Endothelial cell of umbilical vein (primary cell): ENCODE data around the gene CSK. TPM values are rescaled to one million over a fixed set of nuclear protein-coding genes. Genes with fewer than 3 reads are reported as not detected.

Source experiments
- Bru-seq: library from RNA; stranded (reverse); fragments of 400-500 nt; gene quantifications from one replicate; lab custom pipeline; 2021; lab: Mats Ljungman, UMichigan
- BruChase-seq, 2 experiments: library from RNA; stranded (reverse); fragments of 400-500 nt; gene quantifications; one replicate each; lab custom pipeline; 2021; lab: Mats Ljungman, UMichigan
- BruUV-seq: library from RNA; stranded (reverse); fragments of 400-500 nt; replicated peaks from 2 replicates; lab custom pipeline; 2021; lab: Mats Ljungman, UMichigan
- CTCF ChIA-PET: fragments of 300-600, 350-600 bp; sonication (Branson Sonifier 250); formaldehyde crosslinking; loops from one replicate; lab custom pipeline; 2021; ENCODE audit warnings: antibody characterized with exemption, inconsistent platforms; lab: Charles Lee
- POLR2A ChIA-PET: fragments of 300-600, 350-600 bp; sonication (Branson Sonifier 250); formaldehyde crosslinking; loops from one replicate; lab custom pipeline; 2021; ENCODE audit warnings: antibody characterized with exemption, inconsistent platforms; lab: Charles Lee
- DNase-seq: peaks from one replicate; pipeline ENCODE4 v3.0.0-alpha.2; 2011; ENCODE audit warnings: low read depth, low spot score
- FAIRE-seq: peaks from 2 replicates; lab custom pipeline; 2011; peaks lifted over from hg19 to GRCh38; lab: Jason Lieb, UNC
- H2AFZ ChIP-seq: 2 replicates; pipeline ENCODE4 v1.6.0; 2012; ENCODE audit warnings: low read depth, low read length, control low read depth, inconsistent platforms
- H3K27ac ChIP-seq: 2 replicates; pipeline ENCODE4 v1.5.1; 2011; ENCODE audit warnings: low read depth, mild to moderate bottlenecking, control low read depth, low read length, moderate library complexity; ENCODE audit not compliant: insufficient read depth
- H3K27me3 ChIP-seq, 2 experiments: 2 replicates each; pipeline versions ENCODE4 v1.6.0 to v1.6.1; 2011; ENCODE audit warnings: low read length in 2 of 2, mixed read lengths in 1 of 2; ENCODE audit not compliant: control insufficient read depth in 2 of 2, insufficient read depth in 2 of 2
- H3K36me3 ChIP-seq, 2 experiments: 2 replicates in 1 of 2; 3 replicates in 1 of 2; pipeline ENCODE4 v1.5.1; 2011; ENCODE audit warnings: low read length in 2 of 2, mild to moderate bottlenecking in 1 of 2, moderate library complexity in 1 of 2; ENCODE audit not compliant: control insufficient read depth in 2 of 2, insufficient read depth in 2 of 2; ENCODE audit errors: extremely low read depth in 1 of 2
- H3K4me1 ChIP-seq: 3 replicates; pipeline ENCODE4 v1.5.1; 2011; ENCODE audit warnings: mild to moderate bottlenecking, low read length; ENCODE audit not compliant: control insufficient read depth, insufficient read depth; ENCODE audit errors: extremely low read depth
- H3K4me2 ChIP-seq: 2 replicates; pipeline ENCODE4 v1.6.1; 2011; ENCODE audit warnings: low read length, control low read depth, mixed read lengths; ENCODE audit not compliant: insufficient read depth
- H3K4me3 ChIP-seq, 3 experiments: fragments of 200-600 bp in 1 of 3; sonication (generic), shearing (Covaris generic) in 1 of 3; replicated peaks in 1 of 3; 2 replicates each; pipeline ENCODE4 v1.5.1; 2011 to 2016; ENCODE audit warnings: control low read depth in 3 of 3, low read length in 3 of 3, mild to moderate bottlenecking in 2 of 3, inconsistent platforms in 1 of 3, low read depth in 1 of 3, moderate library complexity in 1 of 3; ENCODE audit not compliant: insufficient read depth in 1 of 3
- H3K79me2 ChIP-seq: 2 replicates; pipeline ENCODE4 v1.6.0; 2012; ENCODE audit warnings: low read length, inconsistent platforms; ENCODE audit not compliant: control insufficient read depth, insufficient read depth
- H3K9ac ChIP-seq: replicated peaks from 2 replicates; pipeline ENCODE3; 2011; ENCODE audit warnings: low read length, control low read depth; ENCODE audit not compliant: insufficient read depth; ENCODE audit errors: extremely low read depth
- H3K9me1 ChIP-seq: replicated peaks from 3 replicates; pipeline ENCODE4 v1.6.0; 2011; ENCODE audit warnings: mild to moderate bottlenecking, low read length; ENCODE audit not compliant: control insufficient read depth, insufficient read depth; ENCODE audit errors: extremely low read depth
- H3K9me3 ChIP-seq: replicated peaks from 2 replicates; pipeline ENCODE4 v1.5.1; 2012; ENCODE audit warnings: low read length, inconsistent platforms; ENCODE audit not compliant: control insufficient read depth, insufficient read depth
- H4K20me1 ChIP-seq: replicated peaks from 2 replicates; pipeline ENCODE3; 2011; ENCODE audit warnings: mild to moderate bottlenecking, low read length; ENCODE audit not compliant: control insufficient read depth, insufficient read depth; ENCODE audit errors: extremely low read depth
- EZH2 ChIP-seq: IDR thresholded peaks from 2 replicates; pipeline ENCODE4 v1.6.1; 2012; ENCODE audit warnings: borderline replicate concordance, low read depth, mild to moderate bottlenecking, moderate library complexity, low read length, inconsistent platforms; ENCODE audit not compliant: severe bottlenecking
- FOS ChIP-seq: IDR thresholded peaks from 2 replicates; pipeline ENCODE4 v1.6.1; 2011; ENCODE audit warnings: mild to moderate bottlenecking, low read length, moderate library complexity, borderline replicate concordance; ENCODE audit not compliant: insufficient read depth
- GATA2 ChIP-seq: IDR thresholded peaks from 2 replicates; pipeline ENCODE4 v1.7.0; 2011; ENCODE audit warnings: low read depth, mild to moderate bottlenecking, moderate library complexity, mixed read lengths, low read length; ENCODE audit not compliant: insufficient read length, insufficient read depth
- JUN ChIP-seq: IDR thresholded peaks from 2 replicates; pipeline ENCODE4 v1.6.1; 2011; ENCODE audit warnings: borderline replicate concordance, low read depth; ENCODE audit not compliant: insufficient read length, insufficient read depth
- MAX ChIP-seq: IDR thresholded peaks from 2 replicates; pipeline ENCODE4 v1.6.1; 2011; ENCODE audit not compliant: insufficient read depth, insufficient read length
- MYC ChIP-seq: IDR thresholded peaks from one replicate; pipeline ENCODE4 v1.6.1; 2011; ENCODE audit warnings: mild to moderate bottlenecking, low read depth, low read length
- POLR2A ChIP-seq: IDR thresholded peaks from 2 replicates; pipeline ENCODE4 v1.6.1; 2012; ENCODE audit warnings: low read depth, mild to moderate bottlenecking, control low read depth, low read length
- POLR2AphosphoS5 ChIP-seq: IDR thresholded peaks from 2 replicates; pipeline ENCODE4 v1.6.1; 2012; ENCODE audit warnings: low read depth, mild to moderate bottlenecking, control low read depth, low read length, moderate library complexity; ENCODE audit not compliant: insufficient read depth
- dilution Hi-C: fragments of 300-500 bp; cut with MboI; formaldehyde crosslinking; loops from one replicate; pipeline ENCODE4 v1.15.0; 2019; ENCODE audit warnings: low sequenced_read_pairs; ENCODE audit not compliant: extremely low pct_ligation_motif_present
- intact Hi-C: fragments of 100-400 bp; cut with micrococcal nuclease; formaldehyde crosslinking; loops from one replicate; pipeline ENCODE4 v1.10.0; 2022
- long read RNA-seq: library from polyadenylated mRNA; stranded (forward); transcript quantifications from one replicate; pipeline ENCODE4 v2.0.0, GENCODE V29; 2021
- polyA minus RNA-seq, 3 experiments: library from RNA; depleted of rRNA, polyadenylated mRNA; stranded (reverse); fragments of >200 nt; gene quantifications; 1 replicate in 1 of 3; 2 replicates in 2 of 3; pipeline ENCODE4 v1.2.3, GENCODE V29; 2011
- polyA plus RNA-seq, 4 experiments: library from polyadenylated mRNA; depleted of rRNA in 3 of 4; stranded (reverse) in 3 of 4; unstranded in 1 of 4; fragments of >200 nt; gene quantifications; 2 replicates each; pipeline versions ENCODE4 v1.2.1 to v1.2.3, GENCODE V29; 2011 to 2012; ENCODE audit warnings: missing spikeins in 1 of 4
- total RNA-seq: library from RNA; stranded (reverse); gene quantifications from 2 replicates; pipeline ENCODE4 v1.2.3, GENCODE V29; 2021
- TF ChIP-seq, protein P1 (sequence below), 2 donors: IDR thresholded peaks; 1 replicate in 1 of 2; 2 replicates in 1 of 2; pipeline ENCODE4 v1.5.1; 2011; ENCODE audit warnings: low read length in 2 of 2, mild to moderate bottlenecking in 2 of 2, moderate library complexity in 2 of 2, control low read depth in 1 of 2, inconsistent platforms in 1 of 2, low read depth in 1 of 2; ENCODE audit not compliant: insufficient read depth in 1 of 2; ENCODE audit errors: extremely low read depth in 1 of 2

Gene CSK
- total RNA-seq: 89.1 and 104 TPM in 2 replicates
- polyA plus RNA-seq: 41.2 and 42.1 TPM in 2 replicates
- 44.6 and 56.0 TPM in 2 replicates for polyA plus RNA-seq (2011; cell fraction: cytosol; rRNA removed)
- 95.9 and 99.5 TPM in 2 replicates for polyA plus RNA-seq (2011; cell fraction: nucleus; rRNA removed)
- polyA plus RNA-seq (2012): 52.0 and 52.2 TPM in 2 replicates
- polyA minus RNA-seq: 41.5 and 54.3 TPM in 2 replicates
- 37.0 TPM for polyA minus RNA-seq (2011; cell fraction: cytosol; rRNA and poly(A)+ RNA removed)
- 26.4 and 36.6 TPM in 2 replicates for polyA minus RNA-seq (2011; cell fraction: nucleus; rRNA and poly(A)+ RNA removed)
- percentile 78 among the genes with signal in this experiment for Bru-seq, nascent RNA
- percentile 89 among the genes with signal in this experiment for BruChase-seq, experiment 1, labeled RNA remaining after a 6-hour chase
- BruChase-seq, experiment 2, labeled RNA remaining after a 2-hour chase: percentile 85 among the genes with signal in this experiment
- long read RNA-seq, transcript CSK-201 (13 exons, 2,767 nt): major isoform, 20 of 60 reads
- long read RNA-seq, partial matches to known transcripts: 16 of 60 reads
- long read RNA-seq, other reads (novel, unspliced or antisense): 23 of 60 reads

DNA sequence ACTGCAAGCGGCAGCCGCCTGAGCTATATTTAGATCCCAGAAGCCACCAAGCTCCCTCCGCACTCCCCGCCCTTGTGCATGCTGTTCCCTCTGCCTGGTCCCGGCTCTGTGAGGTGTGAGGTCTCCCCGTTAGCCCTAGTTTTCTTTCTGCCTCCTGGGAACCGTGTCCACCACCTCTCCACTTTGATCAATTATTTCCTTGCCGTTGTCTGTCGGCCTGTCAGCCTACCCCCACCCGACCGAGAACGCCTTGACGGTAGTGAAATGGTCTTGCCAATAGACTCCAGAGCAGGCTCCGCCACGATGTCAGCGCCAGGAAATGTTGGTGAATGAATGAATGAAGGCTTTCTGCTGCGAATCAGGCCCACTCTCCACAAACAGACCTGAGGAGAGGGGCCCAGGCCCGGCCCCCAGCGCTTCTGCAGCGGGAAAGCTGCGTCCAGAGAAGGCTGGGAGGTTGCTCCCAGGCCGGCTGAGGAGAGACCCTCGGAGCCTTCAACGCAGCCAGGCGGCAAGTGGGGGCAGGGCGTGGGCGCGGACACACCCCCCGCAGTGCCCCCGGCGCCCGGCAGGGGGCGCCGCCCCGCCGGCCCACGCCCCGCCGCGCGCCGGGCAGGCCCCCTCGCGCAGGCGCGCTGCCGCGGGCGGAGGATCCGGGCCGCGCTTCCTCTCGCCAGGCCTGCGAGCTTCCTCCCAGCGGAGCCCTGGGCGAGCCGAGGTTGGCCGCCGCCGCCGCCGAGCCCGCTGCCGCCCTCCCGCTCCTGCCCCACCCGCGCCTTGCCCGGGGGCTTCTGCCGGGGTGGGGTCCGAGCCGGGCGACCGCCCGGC lies at the start of gene CSK:
Gene CSK (plus strand): TSS at position 650 of the 828 bp plus-strand sequence. CDS start 16,218 bp downstream, outside the sequence.
- intact Hi-C loops (loop anchor here (1.0 kb wide), 1 partner anchor 19 kb away; no protein-coding TSS in a partner anchor), dilution Hi-C loops (no loop called here)
- no TSS peak for BruUV-seq
- peak within 1 kb of the TSS; percentile 76 for H3K9ac ChIP-seq
- H3K79me2 ChIP-seq: peaks cover 43% of the 10 kb centered on the region
- DNase-seq (peak; percentile 53), FAIRE-seq (peak; percentile 60)
- peak within 1 kb of the TSS; percentile 32 for H2AFZ ChIP-seq
- peak within 1 kb of the TSS; percentile 88 to 94 (median 90) for H3K4me3 ChIP-seq
- H3K36me3 ChIP-seq: peaks cover 0 to 3% of the 10 kb centered on the region in 2 experiments
- no peaks in the 10 kb centered on the region for H3K9me3 ChIP-seq
- H4K20me1 ChIP-seq: peaks cover 2% of the 10 kb centered on the region
- peaks cover 37% of the 10 kb centered on the region for H3K4me1 ChIP-seq
- CTCF ChIA-PET: interaction anchor here (0.6 to 8.3 kb wide), 20 partner anchors 12 to 248 kb away, joined by 3 to 98 read pairs (median 4); partner anchors contain the start of genes COX5A and RPP25
- no peaks in the 10 kb centered on the region for H3K9me1 ChIP-seq
- POLR2A ChIA-PET: no interaction called here
- H3K27me3 ChIP-seq: no peaks in the 10 kb centered on the region
- H3K4me2 ChIP-seq: peak within 1 kb of the TSS; percentile 94
- TF ChIP-seq EZH2 (no peak), GATA2 (no peak), FOS (no peak), MYC (no peak), MAX (no peak), JUN (no peak), POLR2AphosphoS5 (peak; percentile 79), POLR2A (peak; percentile 67)
- TF ChIP-seq, protein P1, sequence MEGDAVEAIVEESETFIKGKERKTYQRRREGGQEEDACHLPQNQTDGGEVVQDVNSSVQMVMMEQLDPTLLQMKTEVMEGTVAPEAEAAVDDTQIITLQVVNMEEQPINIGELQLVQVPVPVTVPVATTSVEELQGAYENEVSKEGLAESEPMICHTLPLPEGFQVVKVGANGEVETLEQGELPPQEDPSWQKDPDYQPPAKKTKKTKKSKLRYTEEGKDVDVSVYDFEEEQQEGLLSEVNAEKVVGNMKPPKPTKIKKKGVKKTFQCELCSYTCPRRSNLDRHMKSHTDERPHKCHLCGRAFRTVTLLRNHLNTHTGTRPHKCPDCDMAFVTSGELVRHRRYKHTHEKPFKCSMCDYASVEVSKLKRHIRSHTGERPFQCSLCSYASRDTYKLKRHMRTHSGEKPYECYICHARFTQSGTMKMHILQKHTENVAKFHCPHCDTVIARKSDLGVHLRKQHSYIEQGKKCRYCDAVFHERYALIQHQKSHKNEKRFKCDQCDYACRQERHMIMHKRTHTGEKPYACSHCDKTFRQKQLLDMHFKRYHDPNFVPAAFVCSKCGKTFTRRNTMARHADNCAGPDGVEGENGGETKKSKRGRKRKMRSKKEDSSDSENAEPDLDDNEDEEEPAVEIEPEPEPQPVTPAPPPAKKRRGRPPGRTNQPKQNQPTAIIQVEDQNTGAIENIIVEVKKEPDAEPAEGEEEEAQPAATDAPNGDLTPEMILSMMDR (IDR thresholded peaks at IDR 0.05; ENCODE audit: extremely low read depth in 1 of 2, insufficient read depth in 1 of 2, low read depth in 1 of 2, low read length in 2 of 2): peak; percentile 52 to 65
- H3K27ac ChIP-seq: peak within 1 kb of the TSS; percentile 62
